ENCODE measurements around the gene NGDN.

Gene NGDN

DNA sequence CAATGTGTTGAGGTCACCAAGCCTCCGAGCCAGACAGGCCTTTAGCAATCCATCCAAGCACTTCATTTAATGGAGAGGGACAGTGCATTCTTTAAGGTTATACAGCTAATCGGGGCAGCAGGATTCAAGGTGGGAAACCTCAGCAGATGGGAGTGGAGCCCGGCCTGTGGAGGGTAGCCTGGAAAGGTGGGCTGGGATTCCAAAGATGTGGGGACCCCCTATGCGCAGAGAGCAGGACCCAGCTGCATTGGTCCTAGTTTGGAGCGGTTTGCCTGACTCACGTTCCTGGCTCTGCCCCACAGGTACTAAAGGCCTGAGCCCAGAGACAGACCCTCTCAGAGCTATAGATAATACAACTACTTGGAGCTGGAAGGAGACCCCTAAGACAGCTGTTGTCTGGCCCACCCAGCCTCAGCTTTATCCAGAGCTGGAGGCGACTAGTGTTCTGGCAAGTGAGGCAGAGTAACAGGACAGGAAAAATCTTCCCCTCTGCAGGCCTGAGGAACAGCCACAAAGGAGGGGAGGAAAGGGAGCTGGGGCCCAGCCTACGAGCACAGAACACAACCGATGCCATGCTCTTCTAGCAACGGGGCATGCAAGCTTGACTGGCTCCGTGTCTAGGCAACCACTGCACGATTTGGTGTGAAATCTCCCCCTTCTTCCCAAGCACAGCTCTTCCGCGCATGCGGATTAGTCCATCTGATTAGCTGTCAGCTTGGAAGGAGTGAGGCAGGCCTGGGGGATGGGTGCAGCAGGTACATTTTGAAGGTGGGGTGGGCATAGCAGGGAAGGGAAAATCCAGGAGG, 33.0 kb upstream of the NGDN start:
- no peak for TF ChIP-seq CTCF (IDR thresholded peaks at IDR 0.05)

- TF ChIP-seq CTCF (IDR thresholded peaks at IDR 0.05): no peak
These were observed 32.1 kb upstream of the NGDN start for GRCh38 chr14:23437133-23438100.

GRCh38 chr14:23438101-23438971, 31.2 kb upstream of the NGDN start:
- TF ChIP-seq CTCF (IDR thresholded peaks at IDR 0.05): no peak

GRCh38 chr14:23439107-23439835, 30.2 kb upstream of the NGDN start:
- TF ChIP-seq CTCF (IDR thresholded peaks at IDR 0.05): no peak

- no peak for TF ChIP-seq CTCF (IDR thresholded peaks at IDR 0.05)
These were observed 28.4 kb upstream of the NGDN start for GRCh38 chr14:23441076-23441475.

GRCh38 chr14:23442721-23443356, 26.7 kb upstream of the NGDN start:
- no peak for TF ChIP-seq CTCF (IDR thresholded peaks at IDR 0.05)
